ENCODE data around the gene GMEB2. TPM values are rescaled to one million over a fixed set of nuclear protein-coding genes. Genes with fewer than 3 reads are reported as not detected.
A peak's percentile ranks its signal among the peaks of the same experiment; 100 is the strongest.
"Not testable (repeated sequence)": the region's sequence is repeated elsewhere in the genome, so short reads cannot be mapped to it uniquely, and the experiment has no call there.

The GMEB2 gene
- total RNA-seq, 1 experiment from 2014 or later: 8.4 TPM

- H3K4me2 ChIP-seq (ENCODE audit: low read depth, low read length, poor library complexity, severe bottlenecking): no peak overlapping the region
- no peak overlapping the region for H3K4me3 ChIP-seq (ENCODE audit: low read length)
- H3K9me3 ChIP-seq (ENCODE audit: low read length): no peaks in the 10 kb centered on the region
- no peaks in the 10 kb centered on the region for H3K79me2 ChIP-seq (ENCODE audit: low read length)
- H3K9ac ChIP-seq (ENCODE audit: low read length): no peak overlapping the region
- no peak overlapping the region for H3K27ac ChIP-seq (ENCODE audit: low read length)
- no peaks in the 10 kb centered on the region for H3K9me2 ChIP-seq (replicated peaks; ENCODE audit: insufficient read depth, low read length)
- no peak overlapping the region for H2AFZ ChIP-seq (ENCODE audit: low read length)
- H3K27me3 ChIP-seq (ENCODE audit: low read length): no peaks in the 10 kb centered on the region
- peaks cover 14% of the 10 kb centered on the region for H3K4me1 ChIP-seq (ENCODE audit: low read length)
- no peaks in the 10 kb centered on the region for H3K36me3 ChIP-seq (ENCODE audit: insufficient read depth, low read length)
- no peaks in the 10 kb centered on the region for H4K20me1 ChIP-seq (ENCODE audit: insufficient read depth, low read depth, low read length)
- no peak for DNase-seq
These were observed 16.6 kb upstream of the GMEB2 start for GRCh38 chr20:63643499-63643898.

GRCh38 chr20:63642527-63643247, 15.8 kb upstream of the GMEB2 start:
- Histone ChIP-seq H3K4me1 (ENCODE audit: low read length) (peaks cover 14% of the 10 kb centered on the region), H3K4me3 (ENCODE audit: low read length) (peak overlapping the region; percentile 70), H3K4me2 (ENCODE audit: low read depth, low read length, poor library complexity, severe bottlenecking) (peak overlapping the region; percentile 85), H3K9me3 (ENCODE audit: low read length) (no peaks in the 10 kb centered on the region), H3K9ac (ENCODE audit: low read length) (peak overlapping the region; percentile 70), H2AFZ (ENCODE audit: low read length) (peak overlapping the region; percentile 66; the same call in 1 of the 2 replicates), H3K9me2 (replicated peaks; ENCODE audit: insufficient read depth, low read length) (no peaks in the 10 kb centered on the region), H3K27ac (ENCODE audit: low read length) (peak overlapping the region; percentile 40; the same call in 1 of the 2 replicates), H3K79me2 (ENCODE audit: low read length) (no peaks in the 10 kb centered on the region), H3K27me3 (ENCODE audit: low read length) (no peaks in the 10 kb centered on the region), H3K36me3 (ENCODE audit: insufficient read depth, low read length) (no peaks in the 10 kb centered on the region), H4K20me1 (ENCODE audit: insufficient read depth, low read depth, low read length) (no peaks in the 10 kb centered on the region)
- peak; percentile 67 for DNase-seq

GRCh38 chr20:63641792-63642523, 15.1 kb upstream of the GMEB2 start:
- H3K9me2 ChIP-seq (replicated peaks; ENCODE audit: insufficient read depth, low read length): no peaks in the 10 kb centered on the region
- DNase-seq: peak; percentile 98
- H3K27me3 ChIP-seq (ENCODE audit: low read length): no peaks in the 10 kb centered on the region
- H3K4me3 ChIP-seq (ENCODE audit: low read length): peak overlapping the region; percentile 70
- peak overlapping the region; percentile 85 for H3K4me2 ChIP-seq (ENCODE audit: low read depth, low read length, poor library complexity, severe bottlenecking)
- peaks cover 14% of the 10 kb centered on the region for H3K4me1 ChIP-seq (ENCODE audit: low read length)
- peak overlapping the region; percentile 40; the same call in 1 of the 2 replicates for H3K27ac ChIP-seq (ENCODE audit: low read length)
- no peaks in the 10 kb centered on the region for H3K9me3 ChIP-seq (ENCODE audit: low read length)
- H3K36me3 ChIP-seq (ENCODE audit: insufficient read depth, low read length): no peaks in the 10 kb centered on the region
- no peaks in the 10 kb centered on the region for H3K79me2 ChIP-seq (ENCODE audit: low read length)
- peak overlapping the region; percentile 70 for H3K9ac ChIP-seq (ENCODE audit: low read length)
- H4K20me1 ChIP-seq (ENCODE audit: insufficient read depth, low read depth, low read length): no peaks in the 10 kb centered on the region
- H2AFZ ChIP-seq (ENCODE audit: low read length): peak overlapping the region; percentile 66; the same call in 1 of the 2 replicates

- Histone ChIP-seq H3K36me3 (ENCODE audit: insufficient read depth, low read length) (no peaks in the 10 kb centered on the region), H3K9ac (ENCODE audit: low read length) (peak overlapping the region; percentile 47), H3K4me3 (ENCODE audit: low read length) (peak overlapping the region; percentile 48; the same call in 1 of the 2 replicates), H3K27me3 (ENCODE audit: low read length) (no peaks in the 10 kb centered on the region), H3K4me1 (ENCODE audit: low read length) (peaks cover 14% of the 10 kb centered on the region), H3K79me2 (ENCODE audit: low read length) (no peaks in the 10 kb centered on the region), H3K4me2 (ENCODE audit: low read depth, low read length, poor library complexity, severe bottlenecking) (peak overlapping the region; percentile 45), H4K20me1 (ENCODE audit: insufficient read depth, low read depth, low read length) (no peaks in the 10 kb centered on the region), H2AFZ (ENCODE audit: low read length) (no peak overlapping the region), H3K9me3 (ENCODE audit: low read length) (no peaks in the 10 kb centered on the region), H3K27ac (ENCODE audit: low read length) (no peak overlapping the region), H3K9me2 (replicated peaks; ENCODE audit: insufficient read depth, low read length) (no peaks in the 10 kb centered on the region)
- DNase-seq: no peak
These were observed 14.4 kb upstream of the GMEB2 start for GRCh38 chr20:63641146-63641791.

- H3K4me3 ChIP-seq (ENCODE audit: low read length); H3K9me2 ChIP-seq (replicated peaks; ENCODE audit: insufficient read depth, low read length); H4K20me1 ChIP-seq (ENCODE audit: insufficient read depth, low read depth, low read length); H3K9me3 ChIP-seq (ENCODE audit: low read length); DNase-seq; H3K9ac ChIP-seq (ENCODE audit: low read length); H3K27ac ChIP-seq (ENCODE audit: low read length); H3K79me2 ChIP-seq (ENCODE audit: low read length); H2AFZ ChIP-seq (ENCODE audit: low read length); H3K27me3 ChIP-seq (ENCODE audit: low read length); H3K4me2 ChIP-seq (ENCODE audit: low read depth, low read length, poor library complexity, severe bottlenecking); H3K36me3 ChIP-seq (ENCODE audit: insufficient read depth, low read length): not testable (repeated sequence)
- peaks cover 14% of the 10 kb centered on the region for H3K4me1 ChIP-seq (ENCODE audit: low read length)
These were observed 13.8 kb upstream of the GMEB2 start for GRCh38 chr20:63640686-63641085.

- Histone ChIP-seq H3K9me2 (replicated peaks; ENCODE audit: insufficient read depth, low read length) (no peaks in the 10 kb centered on the region), H3K4me1 (ENCODE audit: low read length) (peaks cover 14% of the 10 kb centered on the region), H3K9ac (ENCODE audit: low read length) (no peak overlapping the region), H3K79me2 (ENCODE audit: low read length) (no peaks in the 10 kb centered on the region), H3K4me3 (ENCODE audit: low read length) (no peak overlapping the region), H4K20me1 (ENCODE audit: insufficient read depth, low read depth, low read length) (no peaks in the 10 kb centered on the region), H3K27me3 (ENCODE audit: low read length) (no peaks in the 10 kb centered on the region), H3K9me3 (ENCODE audit: low read length) (no peaks in the 10 kb centered on the region), H3K4me2 (ENCODE audit: low read depth, low read length, poor library complexity, severe bottlenecking) (no peak overlapping the region), H2AFZ (ENCODE audit: low read length) (no peak overlapping the region), H3K27ac (ENCODE audit: low read length) (no peak overlapping the region), H3K36me3 (ENCODE audit: insufficient read depth, low read length) (no peaks in the 10 kb centered on the region)
- DNase-seq: no peak
These were observed 13.2 kb upstream of the GMEB2 start for GRCh38 chr20:63640086-63640485.

- Histone ChIP-seq H3K4me2 (ENCODE audit: low read depth, low read length, poor library complexity, severe bottlenecking) (no peak overlapping the region), H3K36me3 (ENCODE audit: insufficient read depth, low read length) (no peaks in the 10 kb centered on the region), H3K4me3 (ENCODE audit: low read length) (no peak overlapping the region), H3K9me3 (ENCODE audit: low read length) (no peaks in the 10 kb centered on the region), H3K27ac (ENCODE audit: low read length) (no peak overlapping the region), H3K9ac (ENCODE audit: low read length) (no peak overlapping the region), H3K79me2 (ENCODE audit: low read length) (no peaks in the 10 kb centered on the region), H3K9me2 (replicated peaks; ENCODE audit: insufficient read depth, low read length) (no peaks in the 10 kb centered on the region), H3K27me3 (ENCODE audit: low read length) (no peaks in the 10 kb centered on the region), H3K4me1 (ENCODE audit: low read length) (peaks cover 14% of the 10 kb centered on the region), H4K20me1 (ENCODE audit: insufficient read depth, low read depth, low read length) (no peaks in the 10 kb centered on the region), H2AFZ (ENCODE audit: low read length) (no peak overlapping the region)
- no peak for DNase-seq
These were observed 12.4 kb upstream of the GMEB2 start for GRCh38 chr20:63639093-63639975.
